Testis (tissue), 2 donors: ENCODE measurements around the gene SZT2.

Experiments used
- POLR2A ChIP-seq: fragments of 450-650 bp; IDR thresholded peaks from one replicate; pipeline ENCODE4 v1.6.1; 2017; ENCODE audit warnings: antibody characterized with exemption, mild to moderate bottlenecking, moderate library complexity
- TF ChIP-seq, protein P1 (sequence below), 3 experiments: fragments of 450-650 bp in 2 of 3; fragments of 200-600 bp in 1 of 3; sonication (generic) in 1 of 3; IDR thresholded peaks; one replicate each; pipeline ENCODE4 v1.5.1; 2016 to 2019; ENCODE audit warnings: antibody characterized with exemption in 3 of 3, mild to moderate bottlenecking in 2 of 3, moderate library complexity in 1 of 3

DNA sequence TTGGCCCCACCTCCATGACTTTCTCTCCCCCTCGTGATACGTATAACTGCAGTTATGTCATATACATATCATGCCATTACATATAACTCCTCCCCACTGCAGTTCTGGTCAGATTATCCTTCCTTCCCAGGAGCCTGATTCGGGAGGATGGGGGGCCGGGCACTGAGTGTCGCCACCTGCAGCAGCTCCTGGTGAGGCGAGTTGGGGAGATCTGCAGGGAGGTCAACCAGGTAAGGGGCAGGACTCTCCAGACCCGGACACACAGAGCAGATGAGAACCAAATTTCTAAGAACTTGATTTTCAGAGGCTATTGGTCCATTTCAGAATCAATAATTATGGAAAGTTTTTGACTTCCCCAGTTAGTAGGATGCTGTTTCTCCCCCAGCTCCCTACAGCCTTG, 44.6 kb downstream of the SZT2 start:
- TF ChIP-seq, protein P1, sequence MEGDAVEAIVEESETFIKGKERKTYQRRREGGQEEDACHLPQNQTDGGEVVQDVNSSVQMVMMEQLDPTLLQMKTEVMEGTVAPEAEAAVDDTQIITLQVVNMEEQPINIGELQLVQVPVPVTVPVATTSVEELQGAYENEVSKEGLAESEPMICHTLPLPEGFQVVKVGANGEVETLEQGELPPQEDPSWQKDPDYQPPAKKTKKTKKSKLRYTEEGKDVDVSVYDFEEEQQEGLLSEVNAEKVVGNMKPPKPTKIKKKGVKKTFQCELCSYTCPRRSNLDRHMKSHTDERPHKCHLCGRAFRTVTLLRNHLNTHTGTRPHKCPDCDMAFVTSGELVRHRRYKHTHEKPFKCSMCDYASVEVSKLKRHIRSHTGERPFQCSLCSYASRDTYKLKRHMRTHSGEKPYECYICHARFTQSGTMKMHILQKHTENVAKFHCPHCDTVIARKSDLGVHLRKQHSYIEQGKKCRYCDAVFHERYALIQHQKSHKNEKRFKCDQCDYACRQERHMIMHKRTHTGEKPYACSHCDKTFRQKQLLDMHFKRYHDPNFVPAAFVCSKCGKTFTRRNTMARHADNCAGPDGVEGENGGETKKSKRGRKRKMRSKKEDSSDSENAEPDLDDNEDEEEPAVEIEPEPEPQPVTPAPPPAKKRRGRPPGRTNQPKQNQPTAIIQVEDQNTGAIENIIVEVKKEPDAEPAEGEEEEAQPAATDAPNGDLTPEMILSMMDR (IDR thresholded peaks at IDR 0.05), result no peak
- TF ChIP-seq POLR2A, result no peak
